Thoracic aorta (tissue), 2 donors: Measurements from ENCODE around the gene RIT2. TPM values are rescaled to one million over a fixed set of nuclear protein-coding genes. Genes with fewer than 3 reads are reported as not detected.

ENCODE experiments used
- ATAC-seq: fragments of 150-250 bp; one replicate; pipeline ENCODE4 v1.8.0; 2017; ENCODE audit warnings: low read depth; ENCODE audit not compliant: insufficient number of reproducible peaks, low FRiP score
- DNase-seq: peaks from one replicate; pipeline ENCODE4 v3.0.0-alpha.2; 2020; ENCODE audit warnings: low spot score
- H3K27ac ChIP-seq, 2 donors: fragments of 200-600 bp; sonication (generic); 1 replicate in 1 of 2; 2 replicates in 1 of 2; pipeline ENCODE4 v1.5.1; 2016; ENCODE audit warnings: mild to moderate bottlenecking in 2 of 2, moderate library complexity in 2 of 2
- H3K27me3 ChIP-seq: fragments of 200-600 bp; sonication (generic); replicated peaks from 2 replicates; pipeline ENCODE4 v1.6.0; 2016; ENCODE audit warnings: mild to moderate bottlenecking; ENCODE audit not compliant: insufficient read depth
- H3K36me3 ChIP-seq: fragments of 200-600 bp; sonication (generic); one replicate; pipeline ENCODE4 v1.5.1; 2016
- H3K4me1 ChIP-seq, 2 donors: fragments of 200-600 bp; sonication (generic); 1 replicate in 1 of 2; 2 replicates in 1 of 2; pipeline versions ENCODE4 v1.5.1 to v1.6.0; 2016; ENCODE audit warnings: low read depth in 2 of 2, mild to moderate bottlenecking in 1 of 2; ENCODE audit not compliant: control insufficient read depth in 1 of 2
- H3K4me3 ChIP-seq: fragments of 200-600 bp; sonication (generic); 2 replicates; pipeline ENCODE4 v1.5.1; 2016; ENCODE audit warnings: mild to moderate bottlenecking
- H3K9me3 ChIP-seq: fragments of 200-600 bp; sonication (generic); 2 replicates; pipeline ENCODE4 v1.5.1; 2016
- CTCF ChIP-seq: fragments of 200-600 bp; sonication (generic); IDR thresholded peaks from one replicate; pipeline ENCODE4 v1.5.1; 2019; ENCODE audit warnings: antibody characterized with exemption
- total RNA-seq, 2 donors: library from RNA; depleted of rRNA; stranded (reverse); fragments of >200 nt; gene quantifications; one replicate each; pipeline versions ENCODE4 v1.1.0 to v1.2.3, GENCODE V29; 2016

RIT2 gene
- total RNA-seq, 2 donors from 2014 or later: not detected

DNA sequence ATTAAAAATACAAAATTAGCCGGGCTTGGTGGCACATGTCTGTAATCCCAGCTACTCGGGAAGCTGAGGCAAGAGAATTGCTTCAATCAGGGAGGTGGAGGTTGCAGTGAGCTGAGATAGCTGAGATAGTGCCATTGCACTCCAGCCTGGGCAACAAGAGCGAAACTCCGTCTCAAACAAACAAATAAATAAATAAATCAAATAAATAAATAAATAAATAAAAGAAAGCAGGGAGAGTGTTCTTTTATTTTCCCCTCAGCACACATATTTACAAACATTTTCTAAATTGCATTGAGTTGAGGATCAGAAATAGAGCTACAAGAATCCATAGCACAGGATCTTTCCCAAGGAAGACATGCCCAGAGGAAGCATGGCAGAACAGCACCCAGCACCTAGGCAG is 71.9 kb downstream of the RIT2 start:
- Histone ChIP-seq H3K9me3 (no peaks in the 10 kb centered on the region), H3K27ac (no peak overlapping the region), H3K36me3 (no peaks in the 10 kb centered on the region), H3K4me3 (no peak overlapping the region), H3K27me3 (no peaks in the 10 kb centered on the region), H3K4me1 (no peaks in the 10 kb centered on the region)
- no peak for DNase-seq
- ATAC-seq: no peak
- no peak for TF ChIP-seq CTCF

- DNase-seq: no peak
- H3K4me1 ChIP-seq: no peaks in the 10 kb centered on the region
- H3K27ac ChIP-seq: no peak overlapping the region
- H3K36me3 ChIP-seq: no peaks in the 10 kb centered on the region
- no peak for TF ChIP-seq CTCF
- H3K4me3 ChIP-seq: no peak overlapping the region
- H3K9me3 ChIP-seq: no peaks in the 10 kb centered on the region
- no peaks in the 10 kb centered on the region for H3K27me3 ChIP-seq
- ATAC-seq: no peak
Observed at GRCh38 chr18:43040281-43040680, 75.2 kb downstream of the RIT2 start.

DNA sequence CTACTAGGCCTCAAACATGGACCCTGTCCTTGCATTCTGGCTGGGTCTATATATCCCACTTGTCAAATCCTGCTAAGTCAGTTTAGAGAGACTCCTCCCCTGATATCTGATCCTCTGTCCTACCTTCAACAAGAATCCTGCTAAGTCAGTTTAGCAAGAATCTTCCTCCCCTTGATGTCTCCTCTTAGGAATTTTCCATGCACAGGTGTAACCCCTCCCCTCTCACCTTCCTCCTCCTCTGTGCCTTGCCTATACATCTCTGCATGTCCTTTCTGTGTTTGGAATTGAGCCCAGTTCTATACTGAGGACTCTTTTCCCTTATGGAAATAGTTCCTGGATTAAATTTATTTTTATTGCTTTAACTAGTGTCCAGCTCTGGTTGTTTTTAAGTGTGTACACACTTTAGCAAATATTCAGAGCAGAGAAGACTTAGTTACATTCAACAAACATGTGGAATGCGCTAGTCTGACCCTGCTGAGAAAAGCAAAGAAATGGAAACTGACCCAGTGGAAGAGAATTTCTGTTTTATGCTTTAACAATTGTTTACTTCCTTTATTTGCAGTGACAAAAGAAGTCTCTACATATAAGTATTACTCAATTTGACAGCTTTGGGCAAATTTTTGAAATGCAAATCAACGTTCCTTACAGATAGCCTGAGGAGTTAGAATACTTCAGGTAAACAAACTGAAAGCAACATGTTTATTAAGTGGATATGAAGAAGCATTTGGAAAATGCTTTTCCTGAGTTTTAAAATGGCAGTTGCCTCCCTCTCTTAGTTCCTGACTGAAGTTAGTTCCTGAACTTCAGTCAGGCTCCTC is 80.6 kb downstream of the RIT2 start:
- H3K36me3 ChIP-seq: no peaks in the 10 kb centered on the region
- ATAC-seq (no peak), DNase-seq (no peak)
- H3K27me3 ChIP-seq: no peaks in the 10 kb centered on the region
- TF ChIP-seq CTCF: no peak
- H3K27ac ChIP-seq: no peak overlapping the region
- H3K4me1 ChIP-seq: no peaks in the 10 kb centered on the region
- no peaks in the 10 kb centered on the region for H3K9me3 ChIP-seq
- no peak overlapping the region for H3K4me3 ChIP-seq

DNA sequence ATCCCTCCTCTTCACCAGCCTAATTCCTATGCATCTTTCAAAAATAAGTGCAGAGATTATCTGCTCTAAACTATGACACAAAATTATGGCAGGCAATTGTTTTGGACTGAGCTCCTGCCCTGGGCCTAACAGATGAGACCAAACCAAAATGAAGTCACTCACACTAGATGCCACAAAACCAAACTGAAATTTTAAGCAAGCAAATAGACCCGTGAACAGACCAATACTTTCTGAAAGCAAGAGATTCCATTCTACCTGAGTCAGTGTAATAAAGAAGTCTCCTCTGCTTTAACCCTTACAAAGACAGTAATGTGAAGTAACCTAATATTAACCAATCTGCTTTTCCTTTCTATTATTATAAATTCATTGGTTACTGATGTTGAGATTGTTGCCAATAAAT is 84.3 kb downstream of the RIT2 start:
- TF ChIP-seq CTCF: no peak
- H3K27ac ChIP-seq: no peak overlapping the region
- ATAC-seq (no peak), DNase-seq (no peak)
- H3K4me1 ChIP-seq: no peaks in the 10 kb centered on the region
- H3K36me3 ChIP-seq: no peaks in the 10 kb centered on the region
- no peaks in the 10 kb centered on the region for H3K9me3 ChIP-seq
- no peak overlapping the region for H3K4me3 ChIP-seq
- no peaks in the 10 kb centered on the region for H3K27me3 ChIP-seq

DNA sequence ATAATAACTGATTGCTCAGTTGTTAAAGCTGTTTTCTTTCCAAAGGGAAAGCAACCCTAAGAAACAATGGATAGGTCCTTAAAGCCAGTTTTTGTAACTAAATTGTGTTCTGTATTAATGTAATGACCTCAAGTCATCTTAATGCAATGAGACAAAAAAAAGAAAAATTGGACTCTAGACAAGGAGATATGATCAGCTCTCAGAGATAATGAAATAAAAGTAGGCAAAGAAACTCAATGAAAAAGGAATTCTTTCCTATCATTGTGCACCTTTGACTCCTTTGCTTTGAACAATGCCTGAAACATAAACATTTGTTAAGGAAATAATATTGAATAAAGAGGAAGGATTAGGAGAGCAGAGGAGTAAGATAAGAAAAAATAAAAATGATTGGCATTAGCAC is 86.1 kb downstream of the RIT2 start:
- DNase-seq: no peak
- no peak for TF ChIP-seq CTCF
- no peak overlapping the region for H3K27ac ChIP-seq
- no peak overlapping the region for H3K4me3 ChIP-seq
- no peaks in the 10 kb centered on the region for H3K9me3 ChIP-seq
- H3K27me3 ChIP-seq: no peaks in the 10 kb centered on the region
- ATAC-seq: no peak
- no peaks in the 10 kb centered on the region for H3K4me1 ChIP-seq
- H3K36me3 ChIP-seq: no peaks in the 10 kb centered on the region
